RWPE2 (cell line): ENCODE data around the gene ARSG.

ENCODE experiments used
- ATAC-seq: fragments of 200-7000 bp; cut with Tn5 transposase; 3 replicates; pipeline ENCODE4 v1.9.1; 2021; ENCODE audit warnings: low read depth
- DNase-seq: peaks from one replicate; pipeline ENCODE4 v3.0.0-alpha.2; 2020; ENCODE audit warnings: low spot score
- H3K27ac ChIP-seq: fragments of 450-650 bp; 2 replicates; pipeline ENCODE4 v1.5.1; 2017; ENCODE audit warnings: mild to moderate bottlenecking; ENCODE audit not compliant: poor library complexity, severe bottlenecking
- H3K27me3 ChIP-seq: fragments of 250-450 bp; sonication (Bioruptor Pico); 2 replicates; pipeline ENCODE4 v1.5.1; 2021; ENCODE audit warnings: mild to moderate bottlenecking, moderate library complexity; ENCODE audit not compliant: insufficient read depth, poor library complexity, severe bottlenecking
- H3K36me3 ChIP-seq: fragments of 250-450 bp; sonication (Bioruptor Pico); 2 replicates; pipeline ENCODE4 v1.5.1; 2020; ENCODE audit warnings: low read depth, mild to moderate bottlenecking, moderate library complexity
- H3K4me1 ChIP-seq: fragments of 250-450 bp; sonication (Bioruptor Pico); 2 replicates; pipeline ENCODE4 v1.5.1; 2021; ENCODE audit warnings: mild to moderate bottlenecking, moderate library complexity; ENCODE audit not compliant: insufficient read depth, poor library complexity, severe bottlenecking
- H3K4me3 ChIP-seq: fragments of 250-450 bp; sonication (Bioruptor Pico); 2 replicates; pipeline ENCODE4 v1.5.1; 2021; ENCODE audit warnings: mild to moderate bottlenecking, moderate library complexity; ENCODE audit not compliant: severe bottlenecking
- H3K9me3 ChIP-seq: fragments of 250-450 bp; sonication (Bioruptor Pico); 2 replicates; pipeline ENCODE4 v1.5.1; 2021; ENCODE audit warnings: mild to moderate bottlenecking, moderate library complexity; ENCODE audit not compliant: severe bottlenecking
- CTCF ChIP-seq: fragments of 450-650 bp; IDR thresholded peaks from one replicate; pipeline ENCODE4 v1.5.1; 2017; ENCODE audit warnings: mild to moderate bottlenecking, moderate library complexity; ENCODE audit not compliant: poor library complexity, severe bottlenecking

The ARSG gene

GRCh38 chr17:68297195-68297594 lies 5.9 kb downstream of the ARSG start:
- Histone ChIP-seq H3K27ac (no peak overlapping the region), H3K4me3 (no peak overlapping the region), H3K27me3 (peaks cover 21% of the 10 kb centered on the region), H3K36me3 (no peaks in the 10 kb centered on the region), H3K9me3 (no peaks in the 10 kb centered on the region), H3K4me1 (no peaks in the 10 kb centered on the region)
- no peak for TF ChIP-seq CTCF
- DNase-seq (no peak), ATAC-seq (no peak)

GRCh38 chr17:68298601-68299000 lies 7.3 kb downstream of the ARSG start:
- H3K36me3 ChIP-seq: no peaks in the 10 kb centered on the region
- H3K27ac ChIP-seq: no peak overlapping the region
- no peaks in the 10 kb centered on the region for H3K4me1 ChIP-seq
- TF ChIP-seq CTCF: no peak
- ATAC-seq (no peak), DNase-seq (no peak)
- H3K27me3 ChIP-seq: peaks cover 7% of the 10 kb centered on the region
- no peaks in the 10 kb centered on the region for H3K9me3 ChIP-seq
- no peak overlapping the region for H3K4me3 ChIP-seq

GRCh38 chr17:68299817-68300216 lies 8.5 kb downstream of the ARSG start:
- no peaks in the 10 kb centered on the region for H3K4me1 ChIP-seq
- no peak for ATAC-seq
- H3K36me3 ChIP-seq: no peaks in the 10 kb centered on the region
- H3K9me3 ChIP-seq: no peaks in the 10 kb centered on the region
- DNase-seq: no peak
- H3K27me3 ChIP-seq: no peaks in the 10 kb centered on the region
- no peak overlapping the region for H3K4me3 ChIP-seq
- no peak for TF ChIP-seq CTCF
- no peak overlapping the region for H3K27ac ChIP-seq

GRCh38 chr17:68301438-68301959 lies 10.2 kb downstream of the ARSG start:
- ATAC-seq (no peak; the same call in 2 of the 3 replicates), DNase-seq (no peak)
- Histone ChIP-seq H3K27ac (no peak overlapping the region), H3K9me3 (no peaks in the 10 kb centered on the region), H3K27me3 (no peaks in the 10 kb centered on the region), H3K4me3 (no peak overlapping the region), H3K4me1 (no peaks in the 10 kb centered on the region), H3K36me3 (no peaks in the 10 kb centered on the region)
- no peak for TF ChIP-seq CTCF

GRCh38 chr17:68302066-68302564 lies 10.8 kb downstream of the ARSG start:
- H3K4me3 ChIP-seq: no peak overlapping the region
- no peaks in the 10 kb centered on the region for H3K9me3 ChIP-seq
- no peak overlapping the region for H3K27ac ChIP-seq
- H3K36me3 ChIP-seq: no peaks in the 10 kb centered on the region
- no peaks in the 10 kb centered on the region for H3K4me1 ChIP-seq
- no peak for ATAC-seq
- no peak for TF ChIP-seq CTCF
- H3K27me3 ChIP-seq: no peaks in the 10 kb centered on the region
- no peak for DNase-seq
